Tibial nerve (tissue), 4 donors: ENCODE measurements around the gene LRRC8D.

Experiments used
- CTCF ChIP-seq, 5 experiments: fragments of 200-600 bp in 3 of 5; fragments of 450-650 bp in 2 of 5; sonication (generic) in 3 of 5; IDR thresholded peaks; one replicate each; pipeline ENCODE4 v1.5.1; 2016 to 2019; ENCODE audit warnings: antibody characterized with exemption in 5 of 5, mild to moderate bottlenecking in 3 of 5, moderate library complexity in 2 of 5
- EP300 ChIP-seq, 2 donors: sonication (generic); formaldehyde crosslinking; IDR thresholded peaks; one replicate each; pipeline ENCODE4 v1.6.1; 2017; ENCODE audit warnings: antibody characterized with exemption in 2 of 2, mild to moderate bottlenecking in 1 of 2
- POLR2A ChIP-seq, 2 donors: fragments of 450-650 bp; IDR thresholded peaks; one replicate each; pipeline ENCODE4 v1.6.1; 2017; ENCODE audit warnings: antibody characterized with exemption in 2 of 2, mild to moderate bottlenecking in 2 of 2, moderate library complexity in 2 of 2

- TF ChIP-seq CTCF (IDR thresholded peaks at IDR 0.05) (no peak), EP300 (IDR thresholded peaks at IDR 0.05) (no peak), POLR2A (IDR thresholded peaks at IDR 0.05) (no peak)
Observed at GRCh38 chr1:89923517-89923916, 102.7 kb downstream of the LRRC8D start.
